Stimulated activated CD8-positive, alpha-beta memory T cell treated with anti-CD3 and anti-CD28 coated beads, Interleukin-12 subunit alpha, Interleukin-12 subunit beta, amount 100 ng/mL, for 4 hours (primary cell): ENCODE measurements around the gene CAD.

ENCODE experiments used
- DNase-seq: peaks from one replicate; pipeline ENCODE4 v3.0.0-alpha.2; 2020; ENCODE audit warnings: low read depth

Gene CAD

GRCh38 chr2:27281855-27282559, 64.8 kb downstream of the CAD start, which contains the start of gene TRIM54:
Gene TRIM54, plus strand, starts transcription at chr2:27282429. Its CDS starts 303 bp downstream, at chr2:27282732.
- no peak for DNase-seq

- no peak for DNase-seq
Observed at GRCh38 chr2:27282892-27283291, 65.7 kb downstream of the CAD start.

- no peak for DNase-seq
Observed at GRCh38 chr2:27284996-27285395, 67.8 kb downstream of the CAD start.

- DNase-seq: no peak
Observed at GRCh38 chr2:27285481-27285880, 68.3 kb downstream of the CAD start.

GRCh38 chr2:27288610-27289009, 71.4 kb downstream of the CAD start:
- DNase-seq: no peak

GRCh38 chr2:27290549-27290948, 73.4 kb downstream of the CAD start:
- no peak for DNase-seq

- no peak for DNase-seq
Observed at GRCh38 chr2:27291865-27292264, 74.7 kb downstream of the CAD start.
